COLO668 (cell line): Measurements from ENCODE around the gene CLEC19A.
"Not testable (repeated sequence)": the region's sequence is repeated elsewhere in the genome, so short reads cannot be mapped to it uniquely, and the experiment has no call there.

Experiments used
- DNase-seq: peaks from one replicate; lab custom pipeline; 2025; ENCODE audit not compliant: unreplicated experiment; lab: John Stamatoyannopoulos, UW

CLEC19A gene

GRCh38 chr16:19321186-19321585 is 35.7 kb downstream of the CLEC19A start:
- DNase-seq = not testable (repeated sequence)

- DNase-seq = no peak
These were observed 38.1 kb downstream of the CLEC19A start for GRCh38 chr16:19323596-19323995.

GRCh38 chr16:19328364-19328763 is 42.8 kb downstream of the CLEC19A start:
- DNase-seq = no peak

DNA sequence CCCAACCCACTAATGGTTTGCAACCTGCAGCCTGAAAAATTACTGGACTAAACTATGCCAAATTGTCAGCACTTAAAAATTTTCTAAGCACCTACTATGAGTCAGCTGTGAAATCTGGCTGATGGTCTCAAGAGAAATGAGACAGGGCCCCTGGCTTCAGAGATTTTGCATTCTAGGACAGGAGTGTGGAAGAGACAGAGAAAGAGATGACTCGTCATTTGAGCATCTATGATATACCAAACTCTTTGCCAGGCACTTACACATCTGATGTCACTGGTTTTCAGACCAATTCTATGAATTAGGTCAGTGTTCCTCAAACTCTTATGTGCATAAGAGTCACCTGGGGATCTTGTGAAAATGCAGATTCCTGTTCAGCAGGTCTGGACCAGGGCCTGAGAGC is 44.4 kb downstream of the CLEC19A start:
- no peak for DNase-seq

DNA sequence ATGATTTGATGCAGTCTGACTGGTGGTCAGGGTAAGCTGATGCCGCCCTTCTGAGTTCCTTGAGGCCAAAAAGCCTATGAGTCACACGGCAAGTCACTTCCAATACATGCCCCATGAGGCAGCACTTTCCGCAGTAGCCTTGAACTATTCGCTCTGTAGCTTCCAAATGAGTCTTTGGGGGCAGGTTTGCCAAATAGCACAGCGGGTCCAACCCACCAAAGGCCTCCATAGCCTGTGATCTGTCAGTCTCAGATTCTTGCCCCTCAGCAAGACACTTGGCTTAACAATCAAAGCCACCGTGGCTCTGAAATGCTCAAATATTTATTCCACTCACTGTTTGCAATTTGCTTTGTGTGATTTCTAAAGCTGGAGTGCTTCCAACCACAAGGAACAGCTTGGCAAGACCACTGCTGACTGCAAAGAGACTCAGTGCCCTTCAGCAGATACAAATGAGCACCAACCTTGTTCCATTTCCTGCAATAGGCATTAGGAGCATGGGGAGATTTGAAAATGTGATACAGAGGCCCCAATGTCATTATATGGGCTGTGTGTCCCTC is 45.4 kb downstream of the CLEC19A start:
- DNase-seq = no peak

GRCh38 chr16:19331794-19332193 is 46.3 kb downstream of the CLEC19A start:
- DNase-seq = no peak

- no peak for DNase-seq
These were observed 52.8 kb downstream of the CLEC19A start for GRCh38 chr16:19338335-19338734.

GRCh38 chr16:19344224-19344801 is 58.8 kb downstream of the CLEC19A start:
- DNase-seq = no peak

- no peak for DNase-seq
These were observed 59.4 kb downstream of the CLEC19A start for GRCh38 chr16:19344980-19345379.

DNA sequence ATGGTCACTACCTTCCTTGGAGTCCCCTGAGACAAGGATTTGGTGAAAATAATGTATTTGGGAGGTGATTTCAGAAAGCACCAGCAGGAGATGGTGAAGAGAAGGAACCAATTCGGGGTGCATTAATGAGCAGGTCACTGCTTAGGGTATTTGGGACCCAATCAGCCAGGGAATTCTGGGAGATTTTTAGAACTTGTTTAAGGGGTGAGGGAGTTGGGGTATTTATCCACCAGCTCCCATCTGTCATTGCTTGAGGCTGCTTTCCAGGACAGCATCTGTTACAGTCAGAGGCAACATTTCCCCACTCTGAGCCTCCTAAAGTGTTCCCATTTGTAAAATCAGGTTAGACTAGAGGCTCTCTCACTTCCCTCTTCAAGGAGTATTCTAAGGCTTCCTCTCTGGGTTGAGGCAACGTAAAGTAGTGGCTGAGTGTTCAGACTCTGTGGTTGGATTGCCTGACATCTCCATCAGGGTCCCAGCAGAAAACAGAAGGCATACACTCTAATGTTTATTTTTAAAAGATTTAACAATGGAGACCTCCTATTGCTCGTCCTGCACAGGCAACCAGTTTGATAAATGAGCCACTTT is 60.9 kb downstream of the CLEC19A start:
- DNase-seq = no peak

- no peak for DNase-seq
These were observed 62.6 kb downstream of the CLEC19A start for GRCh38 chr16:19348125-19348524.

DNA sequence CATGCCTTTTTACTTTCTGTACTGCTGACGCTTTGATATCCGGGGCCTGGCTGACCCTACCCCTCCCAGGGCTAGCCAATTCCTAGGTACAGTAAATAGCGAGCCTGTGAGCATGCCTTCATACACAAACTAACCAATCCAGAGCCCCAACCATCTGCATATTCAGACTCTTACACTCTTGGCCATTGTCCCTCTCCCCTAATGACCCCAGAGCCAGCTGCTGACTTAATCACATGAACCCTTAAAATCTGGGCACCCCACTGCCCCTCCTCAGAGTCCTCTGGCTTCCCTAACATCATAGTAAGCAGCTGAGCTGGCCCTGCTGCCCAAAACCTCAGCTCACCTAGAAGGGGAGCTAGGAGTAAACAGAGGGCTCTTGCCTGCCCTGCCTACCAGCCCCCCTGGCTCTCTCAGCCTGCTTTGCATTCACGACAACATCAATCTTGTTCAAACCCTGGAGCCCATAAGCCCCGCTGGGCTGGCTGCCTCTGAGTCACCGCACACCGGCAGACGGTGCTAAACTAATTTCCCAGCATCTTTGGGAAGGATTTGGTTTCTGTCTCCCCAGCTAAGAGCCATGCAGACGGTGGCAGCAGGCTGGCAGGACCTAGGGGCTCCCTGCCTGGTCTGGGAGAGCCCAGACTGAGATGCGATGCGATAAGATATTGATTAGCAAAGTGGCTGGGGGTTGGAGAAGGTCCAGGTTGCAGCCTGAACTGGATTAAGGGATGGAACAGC is 63.2 kb downstream of the CLEC19A start:
- no peak for DNase-seq

GRCh38 chr16:19354371-19354770 is 68.8 kb downstream of the CLEC19A start:
- DNase-seq = no peak

DNA sequence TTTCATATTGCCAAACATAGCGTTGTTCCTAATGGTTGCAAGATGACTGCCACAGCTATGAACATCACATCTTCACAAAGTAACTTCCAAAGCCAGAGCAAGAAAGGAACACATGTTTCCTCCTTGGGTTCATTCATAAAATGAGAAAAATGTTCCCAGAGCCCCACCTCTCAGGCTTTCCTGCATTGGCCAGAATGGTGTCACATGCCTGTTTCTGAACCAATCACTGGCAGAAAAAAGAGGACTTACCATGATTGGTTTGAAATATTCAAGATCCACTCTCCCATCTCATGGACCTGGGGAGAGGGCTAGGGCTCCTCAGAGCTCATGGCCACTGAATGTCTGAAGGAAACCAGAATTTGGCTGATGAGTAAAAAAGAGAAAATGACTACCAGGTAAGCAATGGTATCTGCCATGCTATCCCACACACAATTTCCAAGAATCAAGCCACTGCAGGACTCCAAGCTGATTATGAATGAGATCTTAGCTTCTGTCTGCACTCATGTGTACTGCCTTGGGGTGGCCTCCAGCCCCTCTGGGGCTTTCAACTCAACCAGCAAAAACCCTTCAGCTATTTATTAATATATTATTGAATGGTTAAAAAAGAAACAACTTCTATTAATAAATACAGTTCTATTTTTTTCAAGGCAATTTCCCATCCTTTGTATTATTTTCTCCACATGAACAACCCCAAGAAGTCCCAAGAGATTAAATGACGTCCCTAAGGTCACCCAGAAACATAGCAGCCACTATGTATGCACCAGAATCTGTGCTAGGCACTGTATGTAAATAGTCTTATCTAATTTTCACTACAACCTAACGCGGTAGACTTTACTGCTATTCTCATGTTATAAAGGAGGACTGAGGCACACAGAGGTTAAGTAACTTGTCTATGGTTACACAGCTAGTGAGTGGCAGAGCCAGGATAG is 70.8 kb downstream of the CLEC19A start:
- no peak for DNase-seq

GRCh38 chr16:19359556-19359955 is 74.0 kb downstream of the CLEC19A start:
- DNase-seq = no peak
